IMR-90 (cell line): ENCODE measurements around the gene SOX6.

Experiments used
- CEBPB ChIP-seq: IDR thresholded peaks from 2 replicates; pipeline ENCODE4 v1.6.1; 2012; ENCODE audit warnings: low read depth, low read length, improper control_type of control experiment
- POLR2A ChIP-seq: IDR thresholded peaks from 2 replicates; pipeline ENCODE4 v1.6.1; 2012; ENCODE audit warnings: mild to moderate bottlenecking, low read depth, low read length
- RAD21 ChIP-seq: IDR thresholded peaks from 2 replicates; pipeline ENCODE4 v1.6.1; 2012; ENCODE audit warnings: low read length, improper control_type of control experiment
- TF ChIP-seq, protein P1 (sequence below): conservative IDR thresholded peaks from 2 replicates; pipeline ENCODE4 v1.5.1; 2012; ENCODE audit warnings: mild to moderate bottlenecking, low read depth, low read length, improper control_type of control experiment
- TF ChIP-seq, protein P2 (sequence below): fragments of 150-350 bp; IDR thresholded peaks from 2 replicates; pipeline ENCODE4 v1.6.1; 2017; ENCODE audit warnings: mild to moderate bottlenecking, antibody characterized with exemption, low read length, low read depth

DNA sequence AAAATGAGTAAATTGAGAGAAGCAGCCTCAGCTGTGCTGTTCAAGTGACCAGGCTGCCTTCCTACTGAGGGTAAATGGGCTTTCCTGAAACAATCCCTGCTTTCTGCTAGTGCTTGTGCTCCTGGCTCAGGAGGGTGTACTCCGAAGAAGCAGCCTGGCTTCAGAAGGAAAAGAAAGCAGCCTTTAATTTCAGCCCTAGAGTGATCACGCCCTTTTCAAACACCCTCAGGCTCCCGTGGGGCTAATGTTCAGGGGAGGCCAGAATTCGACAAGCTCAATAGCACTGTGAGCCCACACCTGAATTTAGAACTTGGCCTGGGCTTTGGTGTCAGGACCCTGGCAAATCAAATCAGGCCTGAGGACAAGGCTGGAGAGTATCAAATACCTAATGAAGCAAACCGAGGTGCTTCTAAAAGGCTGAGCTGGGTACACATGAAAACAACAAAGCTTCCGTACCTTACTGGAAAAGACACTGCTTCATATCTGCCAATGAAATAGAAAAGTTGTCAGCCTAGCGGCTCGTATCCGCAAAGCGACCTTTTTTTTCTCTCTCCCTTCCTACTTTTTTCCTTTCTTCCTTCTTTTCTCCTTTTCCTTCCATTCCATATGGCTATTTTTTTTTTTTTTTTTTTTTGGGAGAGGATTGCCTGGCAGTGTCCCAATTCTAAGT, 387.8 kb downstream of the SOX6 start:
- TF ChIP-seq, protein P1, sequence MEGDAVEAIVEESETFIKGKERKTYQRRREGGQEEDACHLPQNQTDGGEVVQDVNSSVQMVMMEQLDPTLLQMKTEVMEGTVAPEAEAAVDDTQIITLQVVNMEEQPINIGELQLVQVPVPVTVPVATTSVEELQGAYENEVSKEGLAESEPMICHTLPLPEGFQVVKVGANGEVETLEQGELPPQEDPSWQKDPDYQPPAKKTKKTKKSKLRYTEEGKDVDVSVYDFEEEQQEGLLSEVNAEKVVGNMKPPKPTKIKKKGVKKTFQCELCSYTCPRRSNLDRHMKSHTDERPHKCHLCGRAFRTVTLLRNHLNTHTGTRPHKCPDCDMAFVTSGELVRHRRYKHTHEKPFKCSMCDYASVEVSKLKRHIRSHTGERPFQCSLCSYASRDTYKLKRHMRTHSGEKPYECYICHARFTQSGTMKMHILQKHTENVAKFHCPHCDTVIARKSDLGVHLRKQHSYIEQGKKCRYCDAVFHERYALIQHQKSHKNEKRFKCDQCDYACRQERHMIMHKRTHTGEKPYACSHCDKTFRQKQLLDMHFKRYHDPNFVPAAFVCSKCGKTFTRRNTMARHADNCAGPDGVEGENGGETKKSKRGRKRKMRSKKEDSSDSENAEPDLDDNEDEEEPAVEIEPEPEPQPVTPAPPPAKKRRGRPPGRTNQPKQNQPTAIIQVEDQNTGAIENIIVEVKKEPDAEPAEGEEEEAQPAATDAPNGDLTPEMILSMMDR, result no peak
- TF ChIP-seq RAD21, result no peak
- no peak for TF ChIP-seq POLR2A
- TF ChIP-seq, protein P2, sequence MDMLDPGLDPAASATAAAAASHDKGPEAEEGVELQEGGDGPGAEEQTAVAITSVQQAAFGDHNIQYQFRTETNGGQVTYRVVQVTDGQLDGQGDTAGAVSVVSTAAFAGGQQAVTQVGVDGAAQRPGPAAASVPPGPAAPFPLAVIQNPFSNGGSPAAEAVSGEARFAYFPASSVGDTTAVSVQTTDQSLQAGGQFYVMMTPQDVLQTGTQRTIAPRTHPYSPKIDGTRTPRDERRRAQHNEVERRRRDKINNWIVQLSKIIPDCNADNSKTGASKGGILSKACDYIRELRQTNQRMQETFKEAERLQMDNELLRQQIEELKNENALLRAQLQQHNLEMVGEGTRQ, result no peak
- TF ChIP-seq CEBPB, result no peak
